GM12873 (cell line): ENCODE data around the gene PDE6C.

ENCODE experiments used
- TF ChIP-seq, protein P1 (sequence below): IDR thresholded peaks from 2 replicates; pipeline ENCODE4 v1.5.1; 2012; ENCODE audit warnings: low read depth, mild to moderate bottlenecking, moderate library complexity, low read length, control low read depth; ENCODE audit not compliant: insufficient read depth; ENCODE audit errors: missing control alignments

PDE6C gene

GRCh38 chr10:93612311-93612710 lies at the start of gene PDE6C:
PDE6C (plus strand) TSS chr10:93612537; CDS start chr10:93612726, 189 bp downstream.
- TF ChIP-seq, protein P1, sequence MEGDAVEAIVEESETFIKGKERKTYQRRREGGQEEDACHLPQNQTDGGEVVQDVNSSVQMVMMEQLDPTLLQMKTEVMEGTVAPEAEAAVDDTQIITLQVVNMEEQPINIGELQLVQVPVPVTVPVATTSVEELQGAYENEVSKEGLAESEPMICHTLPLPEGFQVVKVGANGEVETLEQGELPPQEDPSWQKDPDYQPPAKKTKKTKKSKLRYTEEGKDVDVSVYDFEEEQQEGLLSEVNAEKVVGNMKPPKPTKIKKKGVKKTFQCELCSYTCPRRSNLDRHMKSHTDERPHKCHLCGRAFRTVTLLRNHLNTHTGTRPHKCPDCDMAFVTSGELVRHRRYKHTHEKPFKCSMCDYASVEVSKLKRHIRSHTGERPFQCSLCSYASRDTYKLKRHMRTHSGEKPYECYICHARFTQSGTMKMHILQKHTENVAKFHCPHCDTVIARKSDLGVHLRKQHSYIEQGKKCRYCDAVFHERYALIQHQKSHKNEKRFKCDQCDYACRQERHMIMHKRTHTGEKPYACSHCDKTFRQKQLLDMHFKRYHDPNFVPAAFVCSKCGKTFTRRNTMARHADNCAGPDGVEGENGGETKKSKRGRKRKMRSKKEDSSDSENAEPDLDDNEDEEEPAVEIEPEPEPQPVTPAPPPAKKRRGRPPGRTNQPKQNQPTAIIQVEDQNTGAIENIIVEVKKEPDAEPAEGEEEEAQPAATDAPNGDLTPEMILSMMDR: no peak

DNA sequence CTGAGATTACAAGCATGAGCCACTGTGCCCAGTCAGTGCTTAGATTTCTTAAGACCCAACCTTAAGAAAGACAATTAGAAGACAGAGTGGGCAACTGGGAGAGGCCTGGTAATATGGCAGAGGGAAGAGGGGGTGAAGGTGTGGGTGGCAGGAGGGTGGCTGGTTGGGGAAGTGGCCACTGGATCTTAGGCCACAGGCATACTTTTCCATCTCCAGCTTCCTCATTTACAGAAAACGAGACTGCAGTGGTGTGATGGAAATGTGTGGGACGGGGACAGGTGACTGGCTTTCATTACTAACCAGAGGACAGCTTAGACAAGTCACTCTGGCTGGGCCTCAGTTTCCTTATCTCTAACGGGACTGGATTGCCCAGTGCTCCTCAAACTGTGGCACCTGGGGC lies 46.9 kb upstream of the PDE6C start:
- TF ChIP-seq, protein P1: no peak

GRCh38 chr10:93566435-93567276 lies 45.7 kb upstream of the PDE6C start, which contains the start of gene FFAR4:
FFAR4 (plus strand) TSS chr10:93566665; CDS start chr10:93566721, 56 bp downstream.
- TF ChIP-seq, protein P1: no peak

DNA sequence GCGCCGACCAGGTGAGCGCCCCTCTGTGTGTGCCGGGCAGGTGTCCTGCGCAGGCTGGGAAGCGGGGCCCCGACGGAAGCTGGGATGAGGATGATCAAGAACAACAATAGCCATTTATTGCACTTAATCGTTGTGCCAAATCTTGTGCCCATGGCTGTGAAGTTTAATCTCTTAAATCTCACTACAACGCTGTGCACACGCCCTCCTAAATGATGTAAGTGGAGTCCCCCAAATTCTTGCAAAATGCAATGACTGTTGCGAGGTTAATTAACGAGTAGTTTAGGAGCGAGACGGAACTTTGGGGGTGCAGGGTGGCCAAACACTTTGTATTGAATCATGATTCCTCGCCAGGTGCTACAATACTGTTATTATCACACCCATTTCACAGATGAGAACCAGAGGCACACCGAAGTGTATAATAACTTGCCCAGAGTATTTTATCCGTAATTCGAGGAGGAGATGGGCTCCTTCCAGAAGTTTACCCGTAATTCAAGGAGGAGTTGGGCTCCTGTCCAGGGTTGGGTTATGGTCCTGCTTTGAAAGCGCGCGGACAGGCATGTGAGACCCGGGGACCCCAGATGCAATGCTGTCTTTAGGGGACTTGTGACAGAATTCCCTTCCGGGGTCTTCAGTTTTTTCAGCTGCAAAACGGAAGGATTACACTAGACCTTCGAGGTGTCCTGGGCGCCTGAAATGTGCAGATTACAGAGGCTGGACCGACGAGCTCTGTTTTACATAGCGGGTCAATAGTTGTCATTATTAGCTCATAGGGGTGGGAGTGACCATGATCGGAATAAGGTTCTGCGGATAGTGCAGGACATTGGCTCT lies 44.8 kb upstream of the PDE6C start:
- TF ChIP-seq, protein P1: no peak

- TF ChIP-seq, protein P1: no peak
These were observed 44.3 kb upstream of the PDE6C start for GRCh38 chr10:93568105-93568390.

- TF ChIP-seq, protein P1: no peak
These were observed 42.0 kb upstream of the PDE6C start for GRCh38 chr10:93570383-93570782.

DNA sequence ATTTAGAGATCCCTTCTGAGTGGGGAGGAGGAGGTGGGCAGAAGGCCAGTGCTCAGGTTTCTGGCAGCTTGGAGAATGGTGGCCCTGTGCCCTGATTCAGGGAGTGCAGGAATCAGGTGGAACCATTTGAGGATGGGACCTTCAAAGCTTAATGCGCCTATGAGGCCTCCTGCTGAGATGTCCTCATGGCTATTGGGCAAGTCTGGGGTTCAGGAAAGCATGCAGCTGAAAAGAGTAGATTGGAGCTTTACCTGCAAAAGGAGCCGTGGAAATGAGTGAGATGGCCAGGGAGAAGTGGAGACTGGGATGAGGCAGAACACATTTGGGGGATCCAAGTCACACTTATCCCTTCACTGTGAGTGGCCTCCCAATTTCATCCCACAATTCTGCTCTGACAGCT lies 39.7 kb upstream of the PDE6C start:
- TF ChIP-seq, protein P1: no peak
